Endothelial cell of umbilical vein (primary cell): Measurements from ENCODE around the gene C14orf132. TPM values are rescaled to one million over a fixed set of nuclear protein-coding genes. Genes with fewer than 3 reads are reported as not detected.
"Not testable (repeated sequence)": the region's sequence is repeated elsewhere in the genome, so short reads cannot be mapped to it uniquely, and the experiment has no call there.

Experiments
- BruUV-seq: library from RNA; stranded (reverse); fragments of 400-500 nt; replicated peaks from 2 replicates; lab custom pipeline; 2021; lab: Mats Ljungman, UMichigan
- CTCF ChIA-PET: fragments of 300-600, 350-600 bp; sonication (Branson Sonifier 250); formaldehyde crosslinking; loops from one replicate; lab custom pipeline; 2021; ENCODE audit warnings: antibody characterized with exemption, inconsistent platforms; lab: Charles Lee
- POLR2A ChIA-PET: fragments of 300-600, 350-600 bp; sonication (Branson Sonifier 250); formaldehyde crosslinking; loops from one replicate; lab custom pipeline; 2021; ENCODE audit warnings: antibody characterized with exemption, inconsistent platforms; lab: Charles Lee
- DNase-seq: peaks from one replicate; pipeline ENCODE4 v3.0.0-alpha.2; 2011; ENCODE audit warnings: low read depth, low spot score
- FAIRE-seq: peaks from 2 replicates; lab custom pipeline; 2011; peaks lifted over from hg19 to GRCh38; lab: Jason Lieb, UNC
- H2AFZ ChIP-seq: 2 replicates; pipeline ENCODE4 v1.6.0; 2012; ENCODE audit warnings: low read depth, low read length, control low read depth, inconsistent platforms
- H3K27ac ChIP-seq: 2 replicates; pipeline ENCODE4 v1.5.1; 2011; ENCODE audit warnings: low read depth, mild to moderate bottlenecking, control low read depth, low read length, moderate library complexity; ENCODE audit not compliant: insufficient read depth
- H3K27me3 ChIP-seq, 2 experiments: 2 replicates each; pipeline versions ENCODE4 v1.6.0 to v1.6.1; 2011; ENCODE audit warnings: low read length in 2 of 2, mixed read lengths in 1 of 2; ENCODE audit not compliant: control insufficient read depth in 2 of 2, insufficient read depth in 2 of 2
- H3K36me3 ChIP-seq, 2 experiments: 2 replicates in 1 of 2; 3 replicates in 1 of 2; pipeline ENCODE4 v1.5.1; 2011; ENCODE audit warnings: low read length in 2 of 2, mild to moderate bottlenecking in 1 of 2, moderate library complexity in 1 of 2; ENCODE audit not compliant: control insufficient read depth in 2 of 2, insufficient read depth in 2 of 2; ENCODE audit errors: extremely low read depth in 1 of 2
- H3K4me1 ChIP-seq: 3 replicates; pipeline ENCODE4 v1.5.1; 2011; ENCODE audit warnings: mild to moderate bottlenecking, low read length; ENCODE audit not compliant: control insufficient read depth, insufficient read depth; ENCODE audit errors: extremely low read depth
- H3K4me2 ChIP-seq: 2 replicates; pipeline ENCODE4 v1.6.1; 2011; ENCODE audit warnings: low read length, control low read depth, mixed read lengths; ENCODE audit not compliant: insufficient read depth
- H3K4me3 ChIP-seq, 3 experiments: fragments of 200-600 bp in 1 of 3; sonication (generic), shearing (Covaris generic) in 1 of 3; replicated peaks in 1 of 3; 2 replicates each; pipeline ENCODE4 v1.5.1; 2011 to 2016; ENCODE audit warnings: control low read depth in 3 of 3, low read length in 3 of 3, mild to moderate bottlenecking in 2 of 3, inconsistent platforms in 1 of 3, low read depth in 1 of 3, moderate library complexity in 1 of 3; ENCODE audit not compliant: insufficient read depth in 1 of 3
- H3K79me2 ChIP-seq: 2 replicates; pipeline ENCODE4 v1.6.0; 2012; ENCODE audit warnings: low read length, inconsistent platforms; ENCODE audit not compliant: control insufficient read depth, insufficient read depth
- H3K9ac ChIP-seq: replicated peaks from 2 replicates; pipeline ENCODE3; 2011; ENCODE audit warnings: low read length, control low read depth; ENCODE audit not compliant: insufficient read depth; ENCODE audit errors: extremely low read depth
- H3K9me1 ChIP-seq: replicated peaks from 3 replicates; pipeline ENCODE4 v1.6.0; 2011; ENCODE audit warnings: mild to moderate bottlenecking, low read length; ENCODE audit not compliant: control insufficient read depth, insufficient read depth; ENCODE audit errors: extremely low read depth
- H3K9me3 ChIP-seq: replicated peaks from 2 replicates; pipeline ENCODE4 v1.5.1; 2012; ENCODE audit warnings: low read length, inconsistent platforms; ENCODE audit not compliant: control insufficient read depth, insufficient read depth
- H4K20me1 ChIP-seq: replicated peaks from 2 replicates; pipeline ENCODE3; 2011; ENCODE audit warnings: mild to moderate bottlenecking, low read length; ENCODE audit not compliant: control insufficient read depth, insufficient read depth; ENCODE audit errors: extremely low read depth
- EZH2 ChIP-seq: IDR thresholded peaks from 2 replicates; pipeline ENCODE4 v1.6.1; 2012; ENCODE audit warnings: borderline replicate concordance, low read depth, mild to moderate bottlenecking, moderate library complexity, low read length, inconsistent platforms; ENCODE audit not compliant: severe bottlenecking
- FOS ChIP-seq: IDR thresholded peaks from 2 replicates; pipeline ENCODE4 v1.6.1; 2011; ENCODE audit warnings: mild to moderate bottlenecking, low read length, moderate library complexity, borderline replicate concordance; ENCODE audit not compliant: insufficient read depth
- GATA2 ChIP-seq: IDR thresholded peaks from 2 replicates; pipeline ENCODE4 v1.7.0; 2011; ENCODE audit warnings: low read depth, mild to moderate bottlenecking, moderate library complexity, mixed read lengths, low read length; ENCODE audit not compliant: insufficient read length, insufficient read depth
- JUN ChIP-seq: IDR thresholded peaks from 2 replicates; pipeline ENCODE4 v1.6.1; 2011; ENCODE audit warnings: borderline replicate concordance, low read depth; ENCODE audit not compliant: insufficient read length, insufficient read depth
- MYC ChIP-seq: IDR thresholded peaks from one replicate; pipeline ENCODE4 v1.6.1; 2011; ENCODE audit warnings: mild to moderate bottlenecking, low read depth, low read length
- POLR2A ChIP-seq: IDR thresholded peaks from 2 replicates; pipeline ENCODE4 v1.6.1; 2012; ENCODE audit warnings: low read depth, mild to moderate bottlenecking, control low read depth, low read length
- POLR2AphosphoS5 ChIP-seq: IDR thresholded peaks from 2 replicates; pipeline ENCODE4 v1.6.1; 2012; ENCODE audit warnings: low read depth, mild to moderate bottlenecking, control low read depth, low read length, moderate library complexity; ENCODE audit not compliant: insufficient read depth
- dilution Hi-C: fragments of 300-500 bp; cut with MboI; formaldehyde crosslinking; loops from one replicate; pipeline ENCODE4 v1.15.0; 2019; ENCODE audit warnings: low sequenced_read_pairs; ENCODE audit not compliant: extremely low pct_ligation_motif_present
- intact Hi-C: fragments of 100-400 bp; cut with micrococcal nuclease; formaldehyde crosslinking; loops from one replicate; pipeline ENCODE4 v1.10.0; 2022
- polyA plus RNA-seq, 4 experiments: library from polyadenylated mRNA; depleted of rRNA in 3 of 4; stranded (reverse) in 3 of 4; unstranded in 1 of 4; fragments of >200 nt; gene quantifications; 2 replicates each; pipeline versions ENCODE4 v1.2.1 to v1.2.3, GENCODE V29; 2011 to 2012; ENCODE audit warnings: missing spikeins in 1 of 4
- total RNA-seq: library from RNA; stranded (reverse); gene quantifications from 2 replicates; pipeline ENCODE4 v1.2.3, GENCODE V29; 2021
- TF ChIP-seq, protein P1 (sequence below), 2 donors: IDR thresholded peaks; 1 replicate in 1 of 2; 2 replicates in 1 of 2; pipeline ENCODE4 v1.5.1; 2011; ENCODE audit warnings: low read length in 2 of 2, mild to moderate bottlenecking in 2 of 2, moderate library complexity in 2 of 2, control low read depth in 1 of 2, inconsistent platforms in 1 of 2, low read depth in 1 of 2; ENCODE audit not compliant: insufficient read depth in 1 of 2; ENCODE audit errors: extremely low read depth in 1 of 2

The C14orf132 gene
- total and polyA plus RNA-seq, 2 donors (not counting 3 experiments of a cell fraction or from before 2014, with no cell fraction given): 3.2 to 7.6 TPM

DNA sequence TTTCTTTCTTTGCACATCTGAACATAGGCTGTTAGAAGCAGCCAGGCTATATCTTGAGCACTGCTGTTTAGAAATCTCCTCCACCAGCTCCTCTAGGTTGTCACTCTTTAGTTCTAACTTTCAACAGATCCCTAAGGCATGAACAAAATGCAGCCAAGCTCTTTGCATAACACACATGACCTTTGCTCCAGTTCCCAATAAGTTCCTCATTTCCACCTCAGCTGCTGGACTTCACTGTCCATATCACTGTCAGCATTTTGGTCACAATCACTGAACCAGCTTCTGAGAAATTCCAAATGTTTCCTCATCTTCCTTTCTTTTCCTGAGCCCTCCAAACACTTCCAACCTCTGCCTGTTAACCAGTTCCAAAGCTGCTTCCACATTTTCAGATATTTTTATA, 27.6 kb upstream of the C14orf132 start:
- no peaks in the 10 kb centered on the region for H3K4me1 ChIP-seq
- H4K20me1 ChIP-seq: no peaks in the 10 kb centered on the region
- ChIA-PET CTCF (no interaction called here), POLR2A (no interaction called here)
- dilution Hi-C loops: no loop called here
- BruUV-seq: no TSS peak
- H3K27ac ChIP-seq: no peak overlapping the region
- intact Hi-C loops: no loop called here
- no peak for DNase-seq
- FAIRE-seq: no peak
- H3K4me3 ChIP-seq: no peak overlapping the region
- no peaks in the 10 kb centered on the region for H3K9me3 ChIP-seq
- H3K4me2 ChIP-seq: no peak overlapping the region
- TF ChIP-seq GATA2: no peak
- TF ChIP-seq POLR2A: no peak
- TF ChIP-seq EZH2: no peak
- no peak for TF ChIP-seq FOS
- TF ChIP-seq JUN: no peak
- TF ChIP-seq, protein P1, sequence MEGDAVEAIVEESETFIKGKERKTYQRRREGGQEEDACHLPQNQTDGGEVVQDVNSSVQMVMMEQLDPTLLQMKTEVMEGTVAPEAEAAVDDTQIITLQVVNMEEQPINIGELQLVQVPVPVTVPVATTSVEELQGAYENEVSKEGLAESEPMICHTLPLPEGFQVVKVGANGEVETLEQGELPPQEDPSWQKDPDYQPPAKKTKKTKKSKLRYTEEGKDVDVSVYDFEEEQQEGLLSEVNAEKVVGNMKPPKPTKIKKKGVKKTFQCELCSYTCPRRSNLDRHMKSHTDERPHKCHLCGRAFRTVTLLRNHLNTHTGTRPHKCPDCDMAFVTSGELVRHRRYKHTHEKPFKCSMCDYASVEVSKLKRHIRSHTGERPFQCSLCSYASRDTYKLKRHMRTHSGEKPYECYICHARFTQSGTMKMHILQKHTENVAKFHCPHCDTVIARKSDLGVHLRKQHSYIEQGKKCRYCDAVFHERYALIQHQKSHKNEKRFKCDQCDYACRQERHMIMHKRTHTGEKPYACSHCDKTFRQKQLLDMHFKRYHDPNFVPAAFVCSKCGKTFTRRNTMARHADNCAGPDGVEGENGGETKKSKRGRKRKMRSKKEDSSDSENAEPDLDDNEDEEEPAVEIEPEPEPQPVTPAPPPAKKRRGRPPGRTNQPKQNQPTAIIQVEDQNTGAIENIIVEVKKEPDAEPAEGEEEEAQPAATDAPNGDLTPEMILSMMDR (IDR thresholded peaks at IDR 0.05; ENCODE audit: extremely low read depth in 1 of 2, insufficient read depth in 1 of 2, low read depth in 1 of 2, low read length in 2 of 2): no peak
- no peak for TF ChIP-seq MYC
- TF ChIP-seq POLR2AphosphoS5: no peak
- no peak overlapping the region for H3K9ac ChIP-seq
- no peaks in the 10 kb centered on the region for H3K79me2 ChIP-seq
- H3K36me3 ChIP-seq: no peaks in the 10 kb centered on the region
- no peaks in the 10 kb centered on the region for H3K9me1 ChIP-seq
- H3K27me3 ChIP-seq: no peaks in the 10 kb centered on the region
- no peak overlapping the region for H2AFZ ChIP-seq

DNA sequence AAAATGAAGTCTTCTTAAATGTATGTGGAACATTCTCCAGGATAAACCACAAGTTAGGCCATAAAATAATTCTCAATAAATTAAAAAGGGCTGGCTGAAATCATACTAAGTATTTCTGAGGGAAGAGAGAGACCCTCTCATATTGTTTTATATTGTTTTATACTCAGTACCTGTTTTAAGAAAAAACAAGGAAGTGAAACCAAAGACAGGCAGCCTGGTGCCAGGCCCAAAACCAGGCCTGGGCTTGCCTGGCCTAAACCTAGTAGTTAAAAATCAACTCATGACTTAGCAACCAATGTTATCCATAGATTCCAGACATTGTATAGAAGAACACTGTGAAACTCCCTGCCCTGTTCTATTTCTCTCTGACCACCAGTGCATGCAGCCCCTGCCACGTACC, 26.4 kb upstream of the C14orf132 start:
- H3K27me3 ChIP-seq, H2AFZ ChIP-seq, H3K9ac ChIP-seq, intact Hi-C loops, CTCF ChIA-PET, H3K79me2 ChIP-seq, DNase-seq, H3K27ac ChIP-seq, H3K9me1 ChIP-seq, H3K4me3 ChIP-seq, FAIRE-seq, H4K20me1 ChIP-seq, H3K4me1 ChIP-seq, dilution Hi-C loops, H3K4me2 ChIP-seq, BruUV-seq, POLR2A ChIA-PET, H3K9me3 ChIP-seq, H3K36me3 ChIP-seq: not testable (repeated sequence)
